Left hindlimb (tissue), 1 donor: Measurements from ENCODE around the gene OR5AU1.
"Not testable (repeated sequence)": the region's sequence is repeated elsewhere in the genome, so short reads cannot be mapped to it uniquely, and the experiment has no call there.

ENCODE experiments used
- DNase-seq: peaks from one replicate; pipeline ENCODE4 v3.0.0-alpha.2; 2018

Gene OR5AU1

GRCh38 chr14:21169573-21169972, 13.7 kb upstream of the OR5AU1 start:
- no peak for DNase-seq

GRCh38 chr14:21168055-21168454, 12.2 kb upstream of the OR5AU1 start:
- DNase-seq: no peak

- not testable (repeated sequence) for DNase-seq
Measured at GRCh38 chr14:21165670-21166069, 9.8 kb upstream of the OR5AU1 start.

GRCh38 chr14:21165002-21165605, 9.2 kb upstream of the OR5AU1 start:
- not testable (repeated sequence) for DNase-seq

GRCh38 chr14:21163871-21164291, 8.0 kb upstream of the OR5AU1 start:
- no peak for DNase-seq

- no peak for DNase-seq
Measured at GRCh38 chr14:21162081-21162480, 6.2 kb upstream of the OR5AU1 start.

- no peak for DNase-seq
Measured at GRCh38 chr14:21160061-21160610, 4.3 kb upstream of the OR5AU1 start.

GRCh38 chr14:21158175-21158574, 2.3 kb upstream of the OR5AU1 start:
- DNase-seq: not testable (repeated sequence)

GRCh38 chr14:21149641-21150367, 6.1 kb downstream of the OR5AU1 start:
- DNase-seq: no peak

- no peak for DNase-seq
Measured at GRCh38 chr14:21145437-21145836, 10.4 kb downstream of the OR5AU1 start.

GRCh38 chr14:21142357-21142756, 13.5 kb downstream of the OR5AU1 start:
- DNase-seq: no peak

- no peak for DNase-seq
Measured at GRCh38 chr14:21136024-21136423, 19.8 kb downstream of the OR5AU1 start.

GRCh38 chr14:21133901-21134300, 22.0 kb downstream of the OR5AU1 start:
- DNase-seq: no peak

- no peak for DNase-seq
Measured at GRCh38 chr14:21123429-21123828, 32.4 kb downstream of the OR5AU1 start.

GRCh38 chr14:21121122-21121521, 34.7 kb downstream of the OR5AU1 start:
- no peak for DNase-seq

- DNase-seq: no peak
Measured at GRCh38 chr14:21120686-21121085, 35.2 kb downstream of the OR5AU1 start.

GRCh38 chr14:21118933-21119332, 36.9 kb downstream of the OR5AU1 start:
- DNase-seq: no peak

GRCh38 chr14:21113369-21113768, 42.5 kb downstream of the OR5AU1 start:
- DNase-seq: no peak

- DNase-seq: no peak
Measured at GRCh38 chr14:21112255-21112654, 43.6 kb downstream of the OR5AU1 start.

GRCh38 chr14:21109377-21110138, 46.3 kb downstream of the OR5AU1 start:
- no peak for DNase-seq

GRCh38 chr14:21108791-21109190, 47.1 kb downstream of the OR5AU1 start:
- DNase-seq: no peak

- DNase-seq: no peak
Measured at GRCh38 chr14:21107283-21107800, 48.5 kb downstream of the OR5AU1 start.
